Daoy (cell line): ENCODE measurements around the gene ENTPD2. TPM values are rescaled to one million over a fixed set of nuclear protein-coding genes. Genes with fewer than 3 reads are reported as not detected.

Experiments
- DNase-seq: peaks from one replicate; pipeline ENCODE4 v3.0.0-alpha.2; 2015; ENCODE audit warnings: low read depth
- total RNA-seq: library from RNA; depleted of rRNA; stranded (reverse); fragments of >200 nt; shearing (Covaris generic); gene quantifications from 2 replicates; pipeline ENCODE4 v1.2.3, GENCODE V29; 2014; rRNA removed

ENTPD2 gene
- not detected in 2 replicates for total RNA-seq

GRCh38 chr9:137053944-137054931 is at the start of gene ENTPD2:
TSS of gene ENTPD2 (minus strand) at chr9:137054061. CDS start at chr9:137053997, 64 bp downstream.
- no peak for DNase-seq

GRCh38 chr9:137103206-137103999 is 49.5 kb upstream of the ENTPD2 start:
- DNase-seq: no peak

- DNase-seq: no peak
Observed at GRCh38 chr9:137099231-137099630, 45.4 kb upstream of the ENTPD2 start.

- DNase-seq: no peak
Observed at GRCh38 chr9:137097761-137098462, 44.1 kb upstream of the ENTPD2 start.

GRCh38 chr9:137096785-137097546 is 43.1 kb upstream of the ENTPD2 start:
- DNase-seq: no peak

- DNase-seq: no peak
Observed at GRCh38 chr9:137095664-137096517, 42.0 kb upstream of the ENTPD2 start.

GRCh38 chr9:137089232-137089947 is 35.5 kb upstream of the ENTPD2 start:
- no peak for DNase-seq

- no peak for DNase-seq
Observed at GRCh38 chr9:137088121-137088520, 34.3 kb upstream of the ENTPD2 start.

GRCh38 chr9:137087409-137087925 is 33.6 kb upstream of the ENTPD2 start:
- no peak for DNase-seq

GRCh38 chr9:137086531-137087408 is 32.9 kb upstream of the ENTPD2 start, which contains the start of gene MAN1B1:
TSS of gene MAN1B1 (plus strand) at chr9:137086985. CDS start at chr9:137087000, 15 bp downstream.
- peak; percentile 100 for DNase-seq

GRCh38 chr9:137085920-137086530 is 32.2 kb upstream of the ENTPD2 start:
- DNase-seq: peak; percentile 62

GRCh38 chr9:137084526-137084925 is 30.7 kb upstream of the ENTPD2 start:
- DNase-seq: no peak

- DNase-seq: peak; percentile 99
Observed at GRCh38 chr9:137083394-137084004, 29.6 kb upstream of the ENTPD2 start.

GRCh38 chr9:137082925-137083290 is 29.0 kb upstream of the ENTPD2 start:
- no peak for DNase-seq

- no peak for DNase-seq
Observed at GRCh38 chr9:137082222-137082924, 28.5 kb upstream of the ENTPD2 start.

- DNase-seq: no peak
Observed at GRCh38 chr9:137080260-137081122, 26.6 kb upstream of the ENTPD2 start.
